GM18505 (cell line): ENCODE measurements around the gene ITGA6.
"Not testable (repeated sequence)": the region's sequence is repeated elsewhere in the genome, so short reads cannot be mapped to it uniquely, and the experiment has no call there.

Experiments used
- ATAC-seq: cut with Tn5 transposase; IDR thresholded peaks from one replicate; pipeline ENCODE4 v1.9.1; 2021; ENCODE audit not compliant: unreplicated experiment
- POLR2A ChIP-seq: IDR thresholded peaks from 4 replicates; pipeline ENCODE4 v1.6.1; 2011; ENCODE audit warnings: borderline replicate concordance; ENCODE audit not compliant: insufficient read depth, insufficient read length; ENCODE audit errors: extremely low read depth

The ITGA6 gene

GRCh38 chr2:172549131-172549530 is 121.7 kb downstream of the ITGA6 start:
- ATAC-seq: no peak
- TF ChIP-seq POLR2A: no peak

- ATAC-seq: not testable (repeated sequence)
Observed at GRCh38 chr2:172549802-172550201, 122.4 kb downstream of the ITGA6 start.

DNA sequence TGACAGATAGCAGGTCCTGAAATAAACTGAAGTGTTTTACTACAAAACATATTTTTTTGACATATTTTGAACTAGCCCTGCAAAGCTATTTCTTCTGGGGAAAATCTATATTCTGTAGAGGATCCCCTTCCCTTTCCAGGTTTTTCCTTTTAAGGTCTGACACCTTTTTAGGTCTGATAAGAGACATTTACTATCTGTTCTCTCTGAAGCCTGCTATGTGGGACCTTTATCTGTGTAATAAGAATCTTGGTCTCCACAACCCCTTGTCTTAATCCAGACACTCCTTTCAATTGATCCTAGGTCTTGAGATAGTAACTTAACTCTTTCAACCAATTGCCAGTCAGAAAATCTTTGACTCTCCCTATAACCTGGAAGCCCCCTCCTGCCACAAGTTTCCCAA is 123.0 kb downstream of the ITGA6 start:
- no peak for ATAC-seq
- no peak for TF ChIP-seq POLR2A

GRCh38 chr2:172551271-172551670 is 123.9 kb downstream of the ITGA6 start:
- no peak for TF ChIP-seq POLR2A
- ATAC-seq: no peak

DNA sequence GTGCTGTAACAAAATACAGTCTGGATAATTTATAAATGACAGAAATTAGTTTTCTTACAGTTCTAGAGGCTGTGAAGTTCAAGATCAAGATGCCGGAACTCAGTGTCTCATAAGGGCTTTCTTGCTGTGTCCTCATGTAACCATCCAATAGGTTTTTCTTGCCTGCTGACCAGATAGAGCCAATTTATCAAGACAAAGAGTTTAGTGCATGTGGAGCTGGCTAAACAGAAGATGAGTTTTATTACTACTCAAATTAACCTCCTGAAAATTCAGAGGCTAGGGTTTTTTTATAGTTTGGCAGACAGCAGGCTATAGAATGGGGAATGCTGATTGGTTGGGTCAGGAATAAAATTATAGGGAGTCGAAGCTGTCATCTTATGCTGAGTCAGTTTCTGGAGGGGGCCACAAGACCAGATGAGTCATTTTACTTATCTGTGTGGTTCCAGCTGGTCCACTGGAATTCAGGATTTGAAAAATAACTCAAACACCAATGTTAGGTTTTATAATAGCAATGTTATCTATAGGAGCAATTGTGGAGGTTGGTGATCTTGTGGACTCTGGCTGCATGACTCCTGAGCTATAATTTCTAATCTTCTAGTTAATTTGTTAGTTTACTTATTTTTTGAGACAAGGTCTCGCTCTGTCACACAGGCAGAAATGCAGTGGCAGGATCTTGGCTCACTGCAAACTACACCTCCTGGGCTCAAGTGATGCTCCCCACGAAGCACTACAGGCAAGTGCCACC is 125.3 kb downstream of the ITGA6 start:
- no peak for TF ChIP-seq POLR2A
- no peak for ATAC-seq

DNA sequence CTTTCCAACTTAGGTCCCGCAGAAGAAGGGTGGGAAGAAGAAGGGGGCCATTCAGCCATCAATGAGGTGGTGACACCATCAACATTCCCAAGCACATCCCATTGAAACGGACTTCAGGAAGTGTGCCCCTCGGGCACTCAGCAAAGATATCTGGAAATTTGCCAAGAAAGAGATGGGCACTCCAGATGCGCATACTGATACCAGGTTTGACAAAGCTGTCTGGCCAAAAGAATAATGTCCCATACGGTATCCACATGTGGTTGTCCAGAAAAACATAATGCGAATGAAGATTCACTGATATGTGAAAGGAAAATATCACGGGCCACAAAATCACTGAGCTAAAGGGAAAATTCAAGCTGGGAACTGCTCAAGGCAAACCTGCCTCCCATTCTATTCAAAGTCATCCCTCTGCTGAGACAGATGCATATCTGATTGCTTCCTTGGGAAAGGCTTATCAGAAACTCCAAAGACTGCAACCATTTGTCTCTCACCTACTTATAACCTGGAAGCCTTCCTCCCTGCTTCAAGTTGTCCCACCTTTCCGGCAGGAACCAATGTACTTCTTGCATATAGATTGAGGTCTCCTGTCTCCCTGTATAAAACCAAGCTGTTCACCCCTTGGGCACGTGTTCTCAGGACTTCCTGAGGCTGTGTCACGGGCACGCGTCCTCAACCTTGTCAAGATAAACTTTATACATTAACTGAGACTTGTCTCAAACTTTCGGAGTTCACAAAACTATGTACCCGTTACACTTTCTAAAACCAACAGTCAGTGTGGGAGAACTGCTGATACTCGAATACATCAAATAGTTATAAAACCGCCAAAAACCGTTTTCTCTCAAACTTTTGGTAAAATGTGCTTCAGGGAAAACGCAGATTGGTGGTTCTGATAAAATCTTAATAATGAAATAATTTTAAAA is 127.2 kb downstream of the ITGA6 start:
- no peak for TF ChIP-seq POLR2A
- ATAC-seq: no peak

DNA sequence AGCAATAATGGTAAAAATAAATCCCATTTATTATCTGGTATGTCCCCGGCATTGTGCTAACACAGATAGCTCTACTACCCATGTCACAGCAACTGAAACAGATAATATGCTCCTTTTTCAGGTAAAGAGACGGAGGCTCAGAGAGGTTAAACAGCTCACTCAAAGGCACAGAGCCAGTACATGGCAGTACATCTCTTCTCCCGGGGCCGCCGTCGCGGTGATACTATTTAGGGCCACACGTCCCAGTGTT is 127.8 kb downstream of the ITGA6 start:
- no peak for TF ChIP-seq POLR2A
- ATAC-seq: no peak
